Measurements from ENCODE around the gene PLB1.

Gene PLB1

GRCh38 chr2:28620291-28620793, 124.5 kb downstream of the PLB1 start:
- no peak overlapping the region for H3K27ac ChIP-seq
- no peak overlapping the region for H2AFZ ChIP-seq
- no peaks in the 10 kb centered on the region for H3K36me3 ChIP-seq (ENCODE audit: control insufficient read depth, insufficient read depth, low read length)
- H3K4me3 ChIP-seq (ENCODE audit: low read depth, low read length) = no peak overlapping the region
- H3K4me2 ChIP-seq (ENCODE audit: low read length) = no peak overlapping the region
- H3K9ac ChIP-seq = no peak overlapping the region
- H3K9me3 ChIP-seq (ENCODE audit: control insufficient read depth, low read length) = no peaks in the 10 kb centered on the region
- peaks cover 21% of the 10 kb centered on the region for H3K4me1 ChIP-seq
- H3K27me3 ChIP-seq (ENCODE audit: control insufficient read depth, insufficient read depth, low read length) = no peaks in the 10 kb centered on the region
- TF ChIP-seq CTCF (IDR thresholded peaks at IDR 0.05) = no peak
- peaks cover 5% of the 10 kb centered on the region for H3K79me2 ChIP-seq

- Histone ChIP-seq H3K9me3 (ENCODE audit: control insufficient read depth, low read length) (no peaks in the 10 kb centered on the region), H3K4me2 (ENCODE audit: low read length) (no peak overlapping the region), H3K27me3 (ENCODE audit: control insufficient read depth, insufficient read depth, low read length) (no peaks in the 10 kb centered on the region), H2AFZ (peak overlapping the region; percentile 84), H3K36me3 (ENCODE audit: control insufficient read depth, insufficient read depth, low read length) (no peaks in the 10 kb centered on the region), H3K79me2 (peaks cover 5% of the 10 kb centered on the region), H3K27ac (peak overlapping the region; percentile 89), H3K4me3 (ENCODE audit: low read depth, low read length) (no peak overlapping the region), H3K4me1 (peaks cover 25% of the 10 kb centered on the region), H3K9ac (no peak overlapping the region)
- no peak for TF ChIP-seq CTCF (IDR thresholded peaks at IDR 0.05)
Measured at GRCh38 chr2:28620801-28621171, 124.9 kb downstream of the PLB1 start.

- Histone ChIP-seq H3K27ac (peak overlapping the region; percentile 89), H3K4me3 (ENCODE audit: low read depth, low read length) (peak overlapping the region; percentile 1), H2AFZ (peak overlapping the region; percentile 84), H3K9me3 (ENCODE audit: control insufficient read depth, low read length) (no peaks in the 10 kb centered on the region), H3K27me3 (ENCODE audit: control insufficient read depth, insufficient read depth, low read length) (no peaks in the 10 kb centered on the region), H3K9ac (no peak overlapping the region), H3K36me3 (ENCODE audit: control insufficient read depth, insufficient read depth, low read length) (no peaks in the 10 kb centered on the region), H3K4me1 (peaks cover 26% of the 10 kb centered on the region), H3K4me2 (ENCODE audit: low read length) (peak overlapping the region; percentile 23), H3K79me2 (peaks cover 5% of the 10 kb centered on the region)
- peak; percentile 71 for TF ChIP-seq CTCF (IDR thresholded peaks at IDR 0.05)
Measured at GRCh38 chr2:28621172-28622100, 125.6 kb downstream of the PLB1 start.

- Histone ChIP-seq H3K4me2 (ENCODE audit: low read length) (peak overlapping the region; percentile 23), H3K9me3 (ENCODE audit: control insufficient read depth, low read length) (no peaks in the 10 kb centered on the region), H2AFZ (peak overlapping the region; percentile 84), H3K27me3 (ENCODE audit: control insufficient read depth, insufficient read depth, low read length) (no peaks in the 10 kb centered on the region), H3K4me3 (ENCODE audit: low read depth, low read length) (no peak overlapping the region), H3K9ac (no peak overlapping the region), H3K27ac (peak overlapping the region; percentile 89), H3K36me3 (ENCODE audit: control insufficient read depth, insufficient read depth, low read length) (no peaks in the 10 kb centered on the region), H3K79me2 (peaks cover 5% of the 10 kb centered on the region), H3K4me1 (peaks cover 29% of the 10 kb centered on the region)
- no peak for TF ChIP-seq CTCF (IDR thresholded peaks at IDR 0.05)
Measured at GRCh38 chr2:28622101-28622499, 126.2 kb downstream of the PLB1 start.

Measured in parathyroid adenoma (tissue), 2 donors.